Measurements from ENCODE around the gene CTRL.

DNA sequence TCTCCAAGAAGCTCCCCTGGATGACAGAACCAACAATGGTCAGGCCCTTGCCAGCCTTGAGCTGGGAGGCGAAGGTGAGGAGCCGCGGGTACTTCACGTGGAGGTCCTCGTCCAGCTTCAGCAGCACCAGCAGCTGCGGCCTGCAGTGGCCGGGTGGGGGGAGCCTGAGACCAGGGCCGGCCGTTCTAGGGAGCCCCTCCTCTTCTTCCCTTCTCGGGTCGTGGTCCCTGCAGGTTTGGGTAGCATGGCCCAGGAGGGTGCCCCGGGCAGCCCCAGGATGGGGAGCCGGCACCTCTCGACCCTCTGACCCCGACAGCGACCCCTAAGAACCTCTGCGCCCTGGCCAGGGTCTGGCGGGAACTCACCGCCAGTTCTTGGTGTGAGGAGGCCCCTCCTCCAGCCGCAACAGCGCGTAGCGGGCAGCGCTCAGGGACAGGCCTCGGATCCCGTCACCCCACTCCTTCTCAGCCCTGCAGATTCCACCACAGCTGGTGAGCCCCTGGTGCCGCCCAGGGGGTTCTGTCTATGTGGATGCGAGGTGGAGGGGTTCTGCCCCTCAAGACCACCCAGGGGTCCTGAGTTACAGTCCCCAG, 15.4 kb upstream of the CTRL start:
- TF ChIP-seq, protein P1, sequence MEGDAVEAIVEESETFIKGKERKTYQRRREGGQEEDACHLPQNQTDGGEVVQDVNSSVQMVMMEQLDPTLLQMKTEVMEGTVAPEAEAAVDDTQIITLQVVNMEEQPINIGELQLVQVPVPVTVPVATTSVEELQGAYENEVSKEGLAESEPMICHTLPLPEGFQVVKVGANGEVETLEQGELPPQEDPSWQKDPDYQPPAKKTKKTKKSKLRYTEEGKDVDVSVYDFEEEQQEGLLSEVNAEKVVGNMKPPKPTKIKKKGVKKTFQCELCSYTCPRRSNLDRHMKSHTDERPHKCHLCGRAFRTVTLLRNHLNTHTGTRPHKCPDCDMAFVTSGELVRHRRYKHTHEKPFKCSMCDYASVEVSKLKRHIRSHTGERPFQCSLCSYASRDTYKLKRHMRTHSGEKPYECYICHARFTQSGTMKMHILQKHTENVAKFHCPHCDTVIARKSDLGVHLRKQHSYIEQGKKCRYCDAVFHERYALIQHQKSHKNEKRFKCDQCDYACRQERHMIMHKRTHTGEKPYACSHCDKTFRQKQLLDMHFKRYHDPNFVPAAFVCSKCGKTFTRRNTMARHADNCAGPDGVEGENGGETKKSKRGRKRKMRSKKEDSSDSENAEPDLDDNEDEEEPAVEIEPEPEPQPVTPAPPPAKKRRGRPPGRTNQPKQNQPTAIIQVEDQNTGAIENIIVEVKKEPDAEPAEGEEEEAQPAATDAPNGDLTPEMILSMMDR (optimal IDR thresholded peaks at IDR 0.05 in 1 of 3, IDR thresholded peaks at IDR 0.05 in 1 of 3, conservative IDR thresholded peaks at IDR 0.05 in 1 of 3; ENCODE audit: extremely low read depth in 1 of 3, insufficient read depth in 2 of 3, low read length in 3 of 3) = no peak
- no peak for TF ChIP-seq EZH2 (IDR thresholded peaks at IDR 0.05; ENCODE audit: low read length)
